Pulmonary artery endothelial cell (primary cell): ENCODE data around the gene CDC34. TPM values are rescaled to one million over a fixed set of nuclear protein-coding genes. Genes with fewer than 3 reads are reported as not detected.

ENCODE experiments used
- DNase-seq: peaks from one replicate; pipeline ENCODE4 v3.0.0-alpha.2; 2011; ENCODE audit warnings: low read depth, low spot score
- total RNA-seq: library from RNA; depleted of rRNA; stranded (reverse); fragments of >200 nt; gene quantifications from 2 replicates; pipeline ENCODE4 v1.2.3, GENCODE V29; 2014

CDC34 gene
- total RNA-seq: 97.0 and 108 TPM in 2 replicates

- no peak for DNase-seq
These were observed at the start of gene CDC34 for GRCh38 chr19:531753-532560. CDC34 (plus strand) TSS chr19:531760; CDS start chr19:531932, 172 bp downstream.

- no peak for DNase-seq
These were observed 49.1 kb upstream of the CDC34 start for GRCh38 chr19:482186-483041.

GRCh38 chr19:483332-484072 is 48.1 kb upstream of the CDC34 start:
- no peak for DNase-seq

GRCh38 chr19:484494-484893 is 47.1 kb upstream of the CDC34 start:
- no peak for DNase-seq

GRCh38 chr19:485077-485476 is 46.5 kb upstream of the CDC34 start:
- DNase-seq: no peak

GRCh38 chr19:485583-486236 is 45.9 kb upstream of the CDC34 start:
- no peak for DNase-seq

GRCh38 chr19:488505-489417 is 42.8 kb upstream of the CDC34 start:
- peak; percentile 83 for DNase-seq

GRCh38 chr19:489418-490196 is 42.0 kb upstream of the CDC34 start:
- no peak for DNase-seq

GRCh38 chr19:491146-491741 is 40.3 kb upstream of the CDC34 start:
- no peak for DNase-seq

- DNase-seq: no peak
These were observed 39.4 kb upstream of the CDC34 start for GRCh38 chr19:492091-492531.

GRCh38 chr19:493391-494170 is 38.0 kb upstream of the CDC34 start:
- no peak for DNase-seq

- DNase-seq: no peak
These were observed 37.1 kb upstream of the CDC34 start for GRCh38 chr19:494171-495080.

- no peak for DNase-seq
These were observed 36.5 kb upstream of the CDC34 start for GRCh38 chr19:495081-495401.

GRCh38 chr19:495402-496111 is 36.0 kb upstream of the CDC34 start:
- no peak for DNase-seq

GRCh38 chr19:496112-496665 is 35.4 kb upstream of the CDC34 start, which contains the start of gene MADCAM1:
MADCAM1 (plus strand) TSS chr19:496486; CDS start chr19:496500, 14 bp downstream.
- DNase-seq: no peak

- DNase-seq: no peak
These were observed 34.6 kb upstream of the CDC34 start for GRCh38 chr19:496986-497385.
